Measurements from ENCODE around the gene KRT33B.

DNA sequence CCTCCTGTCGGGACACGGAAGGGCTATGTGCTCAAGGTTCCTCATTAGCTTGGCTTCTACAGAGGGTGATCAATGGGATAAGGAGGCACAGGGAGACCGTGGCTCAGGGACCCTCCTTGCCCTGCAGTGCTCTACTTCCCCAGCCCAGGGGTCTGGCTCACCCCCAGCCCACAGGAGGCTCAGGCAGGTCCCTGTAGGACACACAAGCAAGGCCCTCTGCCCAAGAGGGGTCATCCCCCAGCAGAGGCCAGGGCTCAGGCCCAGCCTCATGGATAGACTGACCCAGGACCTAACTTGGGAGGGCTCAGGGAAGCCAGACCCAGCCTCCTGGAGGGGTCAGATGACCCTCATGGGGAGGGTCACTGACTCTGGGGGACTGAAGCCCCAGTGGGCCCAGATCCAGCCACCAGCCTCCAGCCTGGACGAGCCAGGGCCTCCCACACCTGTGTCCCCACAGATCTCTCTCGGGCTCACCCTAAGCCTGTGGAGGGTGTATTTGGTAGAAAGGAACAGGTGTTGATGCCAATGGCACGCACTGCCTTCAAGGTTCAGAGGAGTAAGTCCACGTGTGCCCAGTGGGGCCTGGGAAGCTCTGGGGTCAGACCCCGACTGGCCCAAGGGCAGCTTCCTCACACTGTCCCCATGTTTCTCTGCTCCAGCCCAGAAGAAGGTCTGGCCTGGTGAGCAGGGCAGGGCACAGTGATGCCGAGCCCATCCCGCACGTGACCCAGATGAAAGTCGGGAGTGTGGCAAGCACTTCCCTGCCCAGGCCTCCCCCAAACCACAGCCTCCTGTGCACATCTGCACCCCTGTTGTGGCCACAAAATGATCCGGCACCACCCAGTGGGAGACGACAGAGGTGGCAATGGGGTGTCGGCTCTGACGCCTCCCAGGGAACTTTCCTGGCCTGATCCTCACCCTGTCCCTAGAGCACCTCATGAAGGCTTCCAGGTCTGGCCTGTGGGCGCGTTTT lies 43.2 kb downstream of the KRT33B start:
- no peak for TF ChIP-seq CTCF (IDR thresholded peaks at IDR 0.05; ENCODE audit: low read depth, low read length)
- TF ChIP-seq EZH2phosphoT487 (IDR thresholded peaks at IDR 0.05; ENCODE audit: low read depth): no peak
